K562 (cell line): ENCODE data around the gene MAST4. TPM values are rescaled to one million over a fixed set of nuclear protein-coding genes. Genes with fewer than 3 reads are reported as not detected.

ENCODE experiments used
- PTBP1 ChIP-seq: fragments of 200-400 bp; formaldehyde crosslinking; IDR thresholded peaks from 2 replicates; pipeline ENCODE4 v1.6.1; 2017; ENCODE audit warnings: low read depth, low read length
- ZNF3 ChIP-seq: fragments of 250-450 bp; sonication (Bioruptor Pico); IDR thresholded peaks from 2 replicates; pipeline ENCODE4 v1.5.0; 2021; ENCODE audit warnings: mild to moderate bottlenecking, moderate library complexity
- polyA plus RNA-seq, 8 experiments: library from polyadenylated mRNA; depleted of rRNA in 4 of 8; stranded (reverse) in 5 of 8; unstranded in 3 of 8; fragments of >200 nt; fragmentation: Nextera tagmentation in 2 of 8; fragmentation: Illumina TruSeq in 1 of 8; extraction: Ambion mirVana in 2 of 8; extraction: Trizol in 1 of 8; gene quantifications; 2 replicates each; pipeline versions ENCODE4 v1.2.1 to v1.2.3, GENCODE V29; 2011 to 2014; ENCODE audit warnings: inconsistent platforms in 1 of 8, missing spikeins in 1 of 8
- total RNA-seq, 7 experiments: library from RNA; depleted of rRNA in 6 of 7; stranded (reverse); fragments of >200 nt in 6 of 7; fragmentation: Illumina TruSeq in 2 of 7; extraction: Trizol in 2 of 7; gene quantifications; 2 replicates each; pipeline versions ENCODE4 v1.2.1 to v1.2.3, GENCODE V29; 2011 to 2021; ENCODE audit warnings: low replicate concordance in 1 of 7
- TF ChIP-seq, protein P1 (sequence below), 2 experiments: fragments of 450-650 bp; IDR thresholded peaks; 2 replicates each; pipeline ENCODE4 v1.6.1; 2016; ENCODE audit warnings: mild to moderate bottlenecking in 2 of 2, borderline replicate concordance in 1 of 2, low read depth in 1 of 2, moderate library complexity in 1 of 2

Gene MAST4
- total and polyA plus RNA-seq, 9 of the 15 experiments (the other 6 are each of a cell fraction or from before 2014, with no cell fraction given) = 0.88 to 10.1 (median 5.2) TPM

DNA sequence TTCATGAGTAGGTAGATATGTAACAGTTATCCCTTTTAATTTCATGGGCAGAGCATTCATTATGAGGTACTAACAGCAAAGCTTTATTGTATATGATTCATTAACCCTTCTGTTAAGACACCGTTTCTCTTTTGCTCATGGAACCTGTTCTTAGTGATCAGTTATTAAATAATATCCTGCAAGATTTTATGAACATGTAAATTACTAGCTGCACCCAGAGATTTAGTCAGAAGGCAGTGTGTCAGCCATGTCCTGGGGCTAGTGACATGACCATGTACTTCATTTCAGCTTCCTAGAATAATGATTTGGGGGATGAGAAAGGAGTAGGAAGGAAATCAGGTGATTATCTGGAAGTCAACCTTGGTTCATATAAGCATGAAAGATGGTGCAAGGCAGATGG, 7.0 kb downstream of the MAST4 start (continued):
- no peak for TF ChIP-seq PTBP1
- TF ChIP-seq, protein P1, sequence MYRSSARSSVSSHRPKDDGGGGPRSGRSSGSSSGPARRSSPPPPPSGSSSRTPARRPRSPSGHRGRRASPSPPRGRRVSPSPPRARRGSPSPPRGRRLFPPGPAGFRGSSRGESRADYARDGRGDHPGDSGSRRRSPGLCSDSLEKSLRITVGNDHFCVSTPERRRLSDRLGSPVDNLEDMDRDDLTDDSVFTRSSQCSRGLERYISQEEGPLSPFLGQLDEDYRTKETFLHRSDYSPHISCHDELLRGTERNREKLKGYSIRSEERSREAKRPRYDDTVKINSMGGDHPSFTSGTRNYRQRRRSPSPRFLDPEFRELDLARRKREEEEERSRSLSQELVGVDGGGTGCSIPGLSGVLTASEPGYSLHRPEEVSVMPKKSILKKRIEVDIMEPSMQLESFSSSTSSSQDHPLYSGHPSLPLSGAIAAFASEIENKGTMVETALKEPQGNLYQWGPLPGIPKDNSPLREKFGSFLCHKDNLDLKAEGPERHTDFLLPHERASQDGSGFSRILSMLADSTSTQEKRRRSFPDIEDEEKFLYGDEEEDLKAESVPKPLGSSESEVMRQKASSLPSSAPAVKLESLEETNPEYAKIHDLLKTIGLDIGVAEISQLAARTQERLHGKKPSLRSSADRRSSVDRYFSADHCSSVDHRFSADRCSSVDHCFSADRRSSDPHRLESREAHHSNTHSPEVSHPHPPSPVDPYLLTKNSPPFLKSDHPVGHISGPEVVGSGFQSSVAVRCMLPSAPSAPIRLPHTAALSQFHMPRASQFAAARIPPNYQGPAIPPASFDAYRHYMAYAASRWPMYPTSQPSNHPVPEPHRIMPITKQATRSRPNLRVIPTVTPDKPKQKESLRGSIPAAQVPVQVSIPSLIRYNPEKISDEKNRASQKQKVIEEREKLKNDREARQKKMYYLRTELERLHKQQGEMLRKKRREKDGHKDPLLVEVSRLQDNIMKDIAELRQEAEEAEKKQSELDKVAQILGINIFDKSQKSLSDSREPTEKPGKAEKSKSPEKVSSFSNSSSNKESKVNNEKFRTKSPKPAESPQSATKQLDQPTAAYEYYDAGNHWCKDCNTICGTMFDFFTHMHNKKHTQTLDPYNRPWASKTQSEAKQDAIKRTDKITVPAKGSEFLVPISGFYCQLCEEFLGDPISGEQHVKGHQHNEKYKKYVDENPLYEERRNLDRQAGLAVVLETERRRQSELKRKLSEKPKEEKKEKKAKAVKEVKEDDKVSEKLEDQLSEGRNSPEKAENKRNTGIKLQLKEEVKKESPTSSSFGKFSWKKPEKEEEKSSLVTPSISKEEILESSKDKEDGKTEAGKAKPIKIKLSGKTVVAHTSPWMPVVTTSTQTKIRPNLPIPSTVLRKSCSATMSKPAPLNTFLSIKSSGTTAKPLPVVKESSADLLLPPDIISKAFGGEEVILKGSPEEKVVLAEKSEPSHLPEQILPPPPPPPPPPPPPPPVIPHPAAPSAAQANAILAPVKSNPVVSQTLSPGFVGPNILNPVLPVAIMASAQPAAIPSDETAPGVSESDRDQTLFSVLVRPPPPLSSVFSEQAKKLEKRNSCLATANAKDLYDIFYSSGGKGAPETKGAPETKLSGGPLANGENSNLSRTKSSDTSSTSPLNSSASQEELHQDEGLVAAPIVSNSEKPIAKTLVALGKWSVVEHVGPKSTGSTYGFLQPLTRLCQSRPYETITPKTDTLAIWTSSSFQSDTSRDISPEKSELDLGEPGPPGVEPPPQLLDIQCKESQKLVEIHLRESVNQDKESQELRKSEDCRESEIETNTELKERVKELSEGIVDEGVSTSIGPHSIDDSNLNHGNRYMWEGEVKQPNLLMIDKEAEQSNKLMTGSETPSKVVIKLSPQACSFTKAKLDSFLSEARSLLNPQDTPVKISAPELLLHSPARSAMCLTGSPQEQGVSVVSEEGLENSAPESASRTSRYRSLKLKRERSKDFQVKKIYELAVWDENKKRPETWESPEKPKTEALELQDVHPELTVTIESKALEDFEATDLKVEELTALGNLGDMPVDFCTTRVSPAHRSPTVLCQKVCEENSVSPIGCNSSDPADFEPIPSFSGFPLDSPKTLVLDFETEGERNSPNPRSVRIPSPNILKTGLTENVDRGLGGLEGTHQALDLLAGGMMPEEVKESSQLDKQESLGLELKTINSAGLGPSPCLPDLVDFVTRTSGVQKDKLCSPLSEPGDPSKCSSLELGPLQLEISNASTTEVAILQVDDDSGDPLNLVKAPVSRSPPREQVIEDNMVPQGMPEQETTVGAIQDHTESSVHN (IDR thresholded peaks at IDR 0.05; ENCODE audit: borderline replicate concordance in 1 of 2, low read depth in 1 of 2) = no peak
- TF ChIP-seq ZNF3 (CRISPR knock-in tag) = no peak
